Glomerular visceral epithelial cell (primary cell): ENCODE measurements around the gene PCDHA7.
"Not testable (repeated sequence)": the region's sequence is repeated elsewhere in the genome, so short reads cannot be mapped to it uniquely, and the experiment has no call there.

ENCODE experiments used
- DNase-seq: peaks from one replicate; pipeline ENCODE4 v3.0.0-alpha.2; 2016; ENCODE audit errors: extremely low spot score

PCDHA7 gene

DNA sequence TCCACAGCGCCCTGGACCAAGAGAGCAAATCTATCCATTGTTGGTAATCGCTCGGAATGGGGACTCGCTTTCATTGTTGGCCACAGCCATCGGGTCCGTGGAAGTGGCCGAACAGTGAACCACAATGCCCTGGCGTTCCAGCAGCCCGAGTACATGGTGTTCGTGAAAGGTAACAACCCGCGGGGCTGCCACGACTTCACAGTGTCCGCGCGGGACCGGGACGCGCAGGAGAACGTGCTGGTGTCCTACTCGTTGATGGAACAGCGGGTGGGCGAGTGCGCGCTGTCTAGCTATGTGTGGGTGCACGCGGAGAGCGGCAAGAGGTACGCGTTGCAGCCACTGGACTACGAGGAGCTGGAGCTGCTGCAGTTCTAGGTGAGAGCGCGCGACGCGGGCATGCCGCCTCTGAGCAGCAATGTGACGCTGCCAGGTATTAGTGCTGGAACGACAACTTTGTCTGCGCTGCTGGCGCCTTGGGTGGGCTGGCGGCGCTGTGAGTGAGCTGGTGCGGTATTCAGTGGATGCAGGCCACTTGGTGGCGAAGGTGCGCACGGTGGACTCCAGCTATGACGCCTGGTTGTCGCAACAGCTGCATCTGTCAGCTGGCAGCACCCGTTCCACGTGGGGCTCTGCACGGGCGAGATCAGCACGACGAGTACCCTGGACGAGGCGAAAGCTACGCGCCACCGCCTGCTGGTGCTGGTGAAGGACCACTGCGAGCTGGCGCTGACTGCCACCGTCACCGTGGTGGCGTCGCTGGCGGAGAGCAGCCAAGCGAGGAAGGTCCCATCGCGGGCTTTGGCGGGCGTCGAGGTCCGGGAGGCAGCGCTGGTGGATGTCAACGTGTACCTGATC lies 28.6 kb downstream of the PCDHA7 start:
- DNase-seq, result no peak

GRCh38 chr5:140868721-140869554 lies 34.9 kb downstream of the PCDHA7 start, which contains the start of gene PCDHA11:
TSS of gene PCDHA11 (plus strand) at chr5:140868957. CDS start at chr5:140869104, 147 bp downstream.
- peak; percentile 27 for DNase-seq

GRCh38 chr5:140869555-140869886 lies 35.5 kb downstream of the PCDHA7 start:
- no peak for DNase-seq

GRCh38 chr5:140870221-140871201 lies 36.4 kb downstream of the PCDHA7 start:
- no peak for DNase-seq

DNA sequence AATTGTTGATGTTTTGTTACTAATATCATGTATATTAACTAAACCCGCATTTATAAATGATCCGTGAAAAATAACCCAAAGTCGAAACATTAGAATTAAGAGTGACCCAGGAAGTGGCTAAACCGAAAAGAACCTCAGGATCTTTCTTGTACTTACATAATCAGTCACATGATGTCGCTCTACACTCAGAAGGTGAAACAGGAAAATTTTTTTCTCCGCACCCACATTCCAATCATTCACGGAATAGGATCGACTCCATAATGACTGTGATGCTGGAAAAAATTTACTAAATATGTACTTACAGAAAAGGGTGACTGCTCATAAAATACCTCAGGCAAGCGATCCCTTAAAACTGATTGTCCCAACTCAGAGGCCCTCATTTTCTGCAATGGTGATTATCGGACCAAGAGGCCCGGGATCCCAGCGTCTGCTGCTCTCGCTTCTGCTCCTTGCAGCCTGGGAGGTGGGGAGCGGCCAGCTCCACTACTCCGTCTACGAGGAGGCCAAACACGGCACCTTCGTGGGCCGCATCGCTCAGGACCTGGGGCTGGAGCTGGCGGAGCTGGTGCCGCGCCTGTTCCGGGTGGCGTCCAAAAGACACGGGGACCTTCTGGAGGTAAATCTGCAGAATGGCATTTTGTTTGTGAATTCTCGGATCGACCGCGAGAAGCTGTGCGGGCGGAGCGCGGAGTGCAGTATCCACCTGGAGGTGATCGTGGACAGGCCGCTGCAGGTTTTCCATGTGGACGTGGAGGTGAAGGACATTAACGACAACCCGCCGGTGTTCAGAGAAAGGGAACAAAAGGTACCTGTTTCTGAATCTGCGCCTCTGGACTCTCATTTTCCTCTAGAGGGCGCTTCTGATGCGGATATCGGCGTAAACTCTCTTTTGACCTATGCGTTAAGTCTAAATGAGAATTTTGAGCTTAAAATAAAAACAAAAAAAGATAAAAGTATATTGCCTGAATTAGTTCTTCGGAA lies 41.3 kb downstream of the PCDHA7 start, which contains the start of gene PCDHA12:
TSS of gene PCDHA12 (plus strand) at position 224 of the 981 bp plus-strand sequence. CDS start at position 389, 165 bp downstream.
- no peak for DNase-seq

DNA sequence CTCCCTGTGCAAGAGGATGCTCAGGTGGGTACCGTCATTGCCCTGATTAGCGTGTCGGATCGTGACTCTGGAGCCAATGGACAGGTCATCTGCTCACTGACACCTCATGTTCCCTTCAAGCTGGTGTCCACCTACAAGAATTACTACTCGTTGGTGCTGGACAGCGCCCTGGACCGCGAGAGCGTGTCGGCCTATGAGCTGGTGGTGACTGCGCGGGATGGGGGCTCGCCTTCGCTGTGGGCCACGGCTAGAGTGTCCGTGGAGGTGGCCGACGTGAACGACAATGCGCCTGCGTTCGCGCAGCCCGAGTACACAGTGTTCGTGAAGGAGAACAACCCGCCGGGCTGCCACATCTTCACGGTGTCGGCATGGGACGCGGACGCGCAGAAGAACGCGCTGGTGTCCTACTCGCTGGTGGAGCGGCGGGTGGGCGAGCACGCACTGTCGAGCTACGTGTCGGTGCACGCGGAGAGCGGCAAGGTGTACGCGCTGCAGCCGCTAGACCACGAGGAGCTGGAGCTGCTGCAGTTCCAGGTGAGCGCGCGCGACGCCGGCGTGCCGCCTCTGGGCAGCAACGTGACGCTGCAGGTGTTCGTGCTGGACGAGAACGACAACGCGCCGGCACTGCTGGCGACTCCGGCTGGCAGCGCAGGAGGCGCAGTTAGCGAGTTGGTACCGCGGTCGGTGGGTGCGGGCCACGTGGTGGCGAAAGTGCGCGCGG lies 42.6 kb downstream of the PCDHA7 start:
- not testable (repeated sequence) for DNase-seq

- no peak for DNase-seq
Observed at GRCh38 chr5:140877262-140877581, 43.2 kb downstream of the PCDHA7 start.

- no peak for DNase-seq
Observed at GRCh38 chr5:140881889-140882590, 48.0 kb downstream of the PCDHA7 start, which contains the start of gene PCDHA13. TSS of gene PCDHA13 (plus strand) at chr5:140882124. CDS start at chr5:140882269, 145 bp downstream.

DNA sequence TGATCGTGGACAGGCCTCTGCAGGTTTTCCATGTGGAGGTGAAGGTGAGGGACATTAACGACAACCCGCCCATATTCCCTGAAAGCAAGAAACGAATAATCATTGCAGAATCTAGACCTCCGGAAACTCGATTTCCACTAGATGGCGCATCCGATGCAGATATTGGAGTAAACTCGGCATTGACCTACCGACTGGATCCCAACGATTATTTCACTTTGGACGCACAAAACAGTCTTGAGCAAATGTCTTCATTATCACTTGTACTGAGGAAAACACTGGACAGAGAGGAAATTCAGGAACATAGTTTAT lies 48.5 kb downstream of the PCDHA7 start:
- DNase-seq, result no peak

DNA sequence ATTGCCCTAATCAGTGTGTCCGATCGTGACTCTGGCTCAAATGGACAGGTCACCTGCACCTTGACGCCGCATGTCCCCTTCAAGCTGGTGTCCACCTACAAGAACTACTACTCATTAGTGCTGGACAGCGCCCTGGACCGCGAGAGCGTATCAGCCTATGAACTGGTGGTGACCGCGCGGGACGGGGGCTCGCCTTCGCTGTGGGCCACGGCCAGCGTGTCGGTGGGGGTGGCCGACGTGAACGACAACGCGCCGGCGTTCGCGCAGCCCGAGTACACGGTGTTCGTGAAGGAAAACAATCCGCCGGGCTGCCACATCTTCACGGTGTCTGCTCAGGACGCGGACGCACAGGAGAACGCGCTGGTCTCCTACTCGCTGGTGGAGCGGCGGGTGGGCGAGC lies 49.3 kb downstream of the PCDHA7 start:
- DNase-seq, result no peak

DNA sequence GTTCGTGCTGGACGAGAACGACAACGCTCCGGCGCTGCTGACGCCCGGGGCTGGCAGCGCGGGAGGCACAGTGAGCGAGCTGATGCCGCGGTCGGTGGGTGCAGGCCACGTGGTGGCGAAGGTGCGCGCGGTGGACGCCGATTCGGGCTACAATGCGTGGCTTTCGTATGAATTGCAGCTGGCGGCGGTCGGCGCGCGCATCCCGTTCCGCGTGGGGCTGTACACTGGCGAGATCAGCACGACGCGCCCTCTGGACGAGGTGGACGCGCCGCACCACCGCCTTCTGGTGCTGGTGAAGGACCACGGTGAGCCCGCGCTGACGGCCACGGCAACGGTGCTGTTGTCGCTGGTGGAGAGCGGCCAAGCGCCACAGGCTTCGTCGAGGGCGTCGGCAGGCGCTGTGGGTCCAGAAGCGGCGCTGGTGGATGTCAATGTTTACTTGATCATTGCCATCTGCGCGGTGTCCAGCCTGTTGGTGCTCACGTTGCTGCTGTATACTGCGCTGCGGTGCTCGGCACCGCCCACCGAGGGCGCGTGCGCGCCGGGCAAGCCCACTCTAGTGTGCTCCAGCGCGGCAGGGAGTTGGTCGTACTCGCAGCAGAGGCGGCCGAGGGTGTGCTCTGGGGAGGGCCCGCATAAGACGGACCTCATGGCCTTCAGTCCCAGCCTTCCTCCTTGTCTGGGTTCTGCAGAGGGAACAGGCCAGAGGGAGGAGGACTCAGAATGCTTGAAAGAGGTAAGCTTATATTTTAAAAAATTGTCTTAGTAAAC lies 50.0 kb downstream of the PCDHA7 start:
- no peak for DNase-seq
